ENCODE measurements around the gene SHANK2.

The SHANK2 gene

DNA sequence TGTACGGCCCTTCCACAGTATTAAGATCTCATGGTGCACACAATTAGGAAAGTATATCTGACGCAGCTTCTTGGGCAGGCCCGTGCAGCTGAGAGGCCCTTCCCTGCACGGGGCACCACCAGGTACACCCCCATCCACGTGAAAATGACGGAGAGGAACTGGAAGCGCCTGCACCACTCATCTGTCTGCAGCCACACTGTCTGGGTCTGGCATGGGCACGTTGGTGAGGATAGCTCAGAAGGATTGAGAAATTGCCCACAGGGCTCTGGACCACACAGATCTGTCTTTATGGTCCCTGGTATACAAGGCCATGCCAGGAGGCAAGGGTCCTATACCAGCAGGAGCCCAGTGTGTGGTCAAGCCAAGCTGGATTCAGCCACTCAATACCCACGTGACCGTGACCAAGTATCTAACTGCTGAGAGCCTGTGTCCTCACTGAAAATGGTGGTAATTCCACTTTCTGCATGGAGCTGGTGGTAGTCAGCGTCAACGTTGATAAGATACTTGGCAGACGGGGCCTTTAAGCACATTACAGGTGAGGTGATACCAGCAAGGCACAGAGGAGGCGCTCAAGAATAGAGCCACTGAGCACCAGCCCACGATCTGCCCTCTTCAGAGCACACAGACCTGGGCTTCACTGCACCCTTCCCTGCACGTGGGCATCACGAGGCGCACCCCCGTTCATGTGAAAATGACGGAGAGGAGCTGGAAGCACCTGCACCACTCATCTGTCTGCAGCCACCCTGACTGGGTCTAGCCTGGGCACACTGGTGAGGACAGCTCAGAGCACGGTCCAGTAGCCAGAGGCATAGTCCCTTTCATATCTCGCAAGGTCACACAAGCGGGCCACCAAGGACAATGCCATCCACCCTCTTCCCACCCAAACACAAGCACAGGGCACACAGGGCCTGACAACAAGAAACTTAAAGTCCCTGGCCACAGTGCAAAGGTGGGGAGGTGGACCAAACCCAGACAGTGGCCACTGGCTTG, 28.4 kb downstream of the SHANK2 start:
- H3K27me3 ChIP-seq (replicated peaks): no peaks in the 10 kb centered on the region
- H3K36me3 ChIP-seq (replicated peaks): no peaks in the 10 kb centered on the region
- TF ChIP-seq, protein P1, sequence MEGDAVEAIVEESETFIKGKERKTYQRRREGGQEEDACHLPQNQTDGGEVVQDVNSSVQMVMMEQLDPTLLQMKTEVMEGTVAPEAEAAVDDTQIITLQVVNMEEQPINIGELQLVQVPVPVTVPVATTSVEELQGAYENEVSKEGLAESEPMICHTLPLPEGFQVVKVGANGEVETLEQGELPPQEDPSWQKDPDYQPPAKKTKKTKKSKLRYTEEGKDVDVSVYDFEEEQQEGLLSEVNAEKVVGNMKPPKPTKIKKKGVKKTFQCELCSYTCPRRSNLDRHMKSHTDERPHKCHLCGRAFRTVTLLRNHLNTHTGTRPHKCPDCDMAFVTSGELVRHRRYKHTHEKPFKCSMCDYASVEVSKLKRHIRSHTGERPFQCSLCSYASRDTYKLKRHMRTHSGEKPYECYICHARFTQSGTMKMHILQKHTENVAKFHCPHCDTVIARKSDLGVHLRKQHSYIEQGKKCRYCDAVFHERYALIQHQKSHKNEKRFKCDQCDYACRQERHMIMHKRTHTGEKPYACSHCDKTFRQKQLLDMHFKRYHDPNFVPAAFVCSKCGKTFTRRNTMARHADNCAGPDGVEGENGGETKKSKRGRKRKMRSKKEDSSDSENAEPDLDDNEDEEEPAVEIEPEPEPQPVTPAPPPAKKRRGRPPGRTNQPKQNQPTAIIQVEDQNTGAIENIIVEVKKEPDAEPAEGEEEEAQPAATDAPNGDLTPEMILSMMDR (IDR thresholded peaks at IDR 0.05; ENCODE audit: low read depth, low read length, missing control alignments): no peak
- no peak overlapping the region for H3K27ac ChIP-seq
- in situ Hi-C loops (cut with HindIII; ENCODE audit: low pct_ligation_motif_present, low sequenced_read_pairs): no loop called here
- no peak for DNase-seq
- no peak overlapping the region for H3K4me3 ChIP-seq (ENCODE audit: low read depth, low read length)

DNA sequence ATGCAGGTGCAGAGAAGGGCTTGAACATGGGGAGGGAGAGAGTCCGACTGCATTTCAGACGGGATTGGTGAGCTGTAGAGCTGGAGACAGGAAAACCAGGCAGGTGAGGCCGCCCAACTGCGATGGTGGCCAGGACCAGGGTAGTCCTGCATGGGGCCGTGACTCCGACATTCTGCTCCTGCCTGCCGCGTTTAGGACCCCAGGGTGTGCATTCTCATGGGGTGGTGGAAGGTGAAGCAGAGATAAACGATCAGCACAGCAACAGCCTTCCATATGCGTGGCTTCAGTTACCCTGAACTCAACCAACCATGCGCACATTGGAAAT, 29.3 kb downstream of the SHANK2 start:
- in situ Hi-C loops (cut with HindIII; ENCODE audit: low pct_ligation_motif_present, low sequenced_read_pairs): no loop called here
- no peaks in the 10 kb centered on the region for H3K36me3 ChIP-seq (replicated peaks)
- H3K27me3 ChIP-seq (replicated peaks): no peaks in the 10 kb centered on the region
- TF ChIP-seq, protein P1 (IDR thresholded peaks at IDR 0.05; ENCODE audit: low read depth, low read length, missing control alignments): no peak
- no peak for DNase-seq
- no peak overlapping the region for H3K27ac ChIP-seq
- no peak overlapping the region for H3K4me3 ChIP-seq (ENCODE audit: low read depth, low read length)

DNA sequence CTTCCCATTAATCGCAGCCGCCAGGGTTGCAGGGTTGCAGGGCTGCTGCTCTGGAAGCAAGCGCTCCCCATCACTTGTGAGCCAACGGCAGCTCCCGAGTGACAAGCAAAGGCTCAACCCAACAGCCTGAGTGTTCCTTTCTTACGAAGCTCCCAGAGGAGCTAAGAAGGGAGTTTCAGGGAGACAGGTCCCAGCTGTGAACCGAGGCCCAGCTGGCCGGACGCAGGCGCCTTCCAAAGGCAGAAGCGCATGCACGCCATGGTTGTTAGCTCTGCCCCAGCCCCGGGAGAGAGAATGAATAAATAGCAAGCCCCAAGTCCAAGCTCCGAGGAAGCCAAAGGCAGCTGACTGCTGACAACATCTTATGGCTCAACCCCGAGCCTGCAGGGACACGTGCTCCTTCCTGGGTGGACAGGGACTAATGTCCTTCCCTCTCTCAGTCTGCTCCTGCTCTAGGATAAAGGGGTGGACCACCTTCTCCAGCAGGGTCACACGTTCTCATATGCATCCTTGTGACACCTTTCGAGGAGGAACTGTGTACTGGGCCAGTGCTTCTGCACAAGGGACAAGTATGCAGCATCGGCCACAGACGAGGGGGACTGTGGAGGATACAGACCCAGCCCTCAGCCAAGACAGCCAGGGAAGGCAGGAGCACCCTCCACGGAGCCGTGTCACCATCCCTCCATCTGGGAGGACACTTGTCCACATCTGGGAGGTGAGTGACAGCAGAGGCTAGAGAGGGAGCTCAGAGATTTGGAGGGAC, 29.9 kb downstream of the SHANK2 start:
- no peak for DNase-seq
- no peaks in the 10 kb centered on the region for H3K27me3 ChIP-seq (replicated peaks)
- H3K27ac ChIP-seq: no peak overlapping the region
- in situ Hi-C loops (cut with HindIII; ENCODE audit: low pct_ligation_motif_present, low sequenced_read_pairs): no loop called here
- no peak overlapping the region for H3K4me3 ChIP-seq (ENCODE audit: low read depth, low read length)
- no peaks in the 10 kb centered on the region for H3K36me3 ChIP-seq (replicated peaks)
- TF ChIP-seq, protein P1 (IDR thresholded peaks at IDR 0.05; ENCODE audit: low read depth, low read length, missing control alignments): no peak

DNA sequence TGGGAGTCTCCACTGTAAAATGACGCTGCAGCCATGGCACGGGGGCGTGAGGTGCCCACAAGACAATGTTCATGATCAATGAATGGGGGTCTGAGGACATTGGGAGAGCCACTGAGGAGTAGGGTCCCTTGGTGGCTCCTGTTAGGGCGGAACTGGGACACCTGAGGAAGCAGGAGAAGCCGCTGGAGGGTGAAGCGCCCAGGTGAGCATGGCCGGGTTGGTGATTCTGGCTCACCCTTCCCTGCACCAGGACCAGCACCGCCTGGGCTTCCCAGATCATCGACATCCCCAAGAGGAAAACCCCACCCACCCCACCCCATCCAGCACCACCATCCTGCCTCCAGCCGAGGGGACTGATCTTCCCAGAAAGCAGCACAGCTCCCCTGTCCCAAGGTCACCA, 30.6 kb downstream of the SHANK2 start:
- in situ Hi-C loops (cut with HindIII; ENCODE audit: low pct_ligation_motif_present, low sequenced_read_pairs): no loop called here
- no peak overlapping the region for H3K27ac ChIP-seq

DNA sequence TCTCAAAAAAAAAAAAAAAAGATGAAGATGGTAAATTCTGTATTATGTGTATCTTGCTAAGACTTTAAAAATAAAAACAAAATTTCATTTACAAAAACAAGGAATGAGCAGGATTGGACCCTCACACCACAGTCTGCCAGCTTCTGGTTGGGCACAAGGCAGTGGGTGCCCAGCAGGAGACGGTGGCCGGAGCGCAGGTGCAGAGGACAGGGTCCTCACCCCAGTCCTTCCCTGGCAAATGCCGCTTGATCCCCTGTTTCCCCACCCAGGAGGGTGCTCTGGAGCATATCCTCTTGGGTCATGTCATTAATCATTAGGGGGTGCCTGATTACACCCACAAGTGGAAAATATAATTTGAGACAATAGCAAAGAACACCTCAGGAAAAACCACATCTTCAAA, 31.2 kb downstream of the SHANK2 start:
- no peak overlapping the region for H3K27ac ChIP-seq
- no peaks in the 10 kb centered on the region for H3K36me3 ChIP-seq (replicated peaks)
- no peaks in the 10 kb centered on the region for H3K27me3 ChIP-seq (replicated peaks)
- no peak for DNase-seq
- H3K4me3 ChIP-seq (ENCODE audit: low read depth, low read length): no peak overlapping the region
- TF ChIP-seq, protein P1 (IDR thresholded peaks at IDR 0.05; ENCODE audit: low read depth, low read length, missing control alignments): no peak
- in situ Hi-C loops (cut with HindIII; ENCODE audit: low pct_ligation_motif_present, low sequenced_read_pairs): no loop called here

More for the DNA sequence above, 30.6 kb downstream of the SHANK2 start:
- H3K27me3 ChIP-seq (replicated peaks): no peaks in the 10 kb centered on the region
- no peak for DNase-seq
- H3K36me3 ChIP-seq (replicated peaks): no peaks in the 10 kb centered on the region
- H3K4me3 ChIP-seq (ENCODE audit: low read depth, low read length): no peak overlapping the region
- TF ChIP-seq, protein P1 (IDR thresholded peaks at IDR 0.05; ENCODE audit: low read depth, low read length, missing control alignments): no peak
